Brain microvascular endothelial cell (primary cell): ENCODE measurements around the gene TMEM150B.

Experiments
- DNase-seq: peaks from one replicate; pipeline ENCODE4 v3.0.0-alpha.2; 2020
- H3K27ac ChIP-seq: fragments of 250-450 bp; sonication (Bioruptor Pico); 2 replicates; pipeline ENCODE4 v1.5.1; 2020; ENCODE audit warnings: mild to moderate bottlenecking, moderate library complexity
- H3K27me3 ChIP-seq: fragments of 250-450 bp; sonication (Bioruptor Pico); replicated peaks from 2 replicates; pipeline ENCODE4 v1.5.1; 2020; ENCODE audit warnings: mild to moderate bottlenecking
- H3K36me3 ChIP-seq: fragments of 250-450 bp; sonication (Bioruptor Pico); replicated peaks from 2 replicates; pipeline ENCODE4 v1.5.1; 2020; ENCODE audit warnings: mild to moderate bottlenecking
- H3K4me3 ChIP-seq: 2 replicates; pipeline ENCODE4 v1.5.1; 2011; ENCODE audit warnings: low read depth, mild to moderate bottlenecking, control low read depth, low read length, moderate library complexity
- in situ Hi-C: cut with HindIII; loops from 2 replicates; pipeline ENCODE4 v1.10.0; 2017; ENCODE audit warnings: low sequenced_read_pairs, low pct_ligation_motif_present
- TF ChIP-seq, protein P1 (sequence below): IDR thresholded peaks from 2 replicates; pipeline ENCODE4 v1.5.1; 2011; ENCODE audit warnings: low read depth, mild to moderate bottlenecking, moderate library complexity, low read length, control low read depth, inconsistent platforms; ENCODE audit errors: missing control alignments

The TMEM150B gene

DNA sequence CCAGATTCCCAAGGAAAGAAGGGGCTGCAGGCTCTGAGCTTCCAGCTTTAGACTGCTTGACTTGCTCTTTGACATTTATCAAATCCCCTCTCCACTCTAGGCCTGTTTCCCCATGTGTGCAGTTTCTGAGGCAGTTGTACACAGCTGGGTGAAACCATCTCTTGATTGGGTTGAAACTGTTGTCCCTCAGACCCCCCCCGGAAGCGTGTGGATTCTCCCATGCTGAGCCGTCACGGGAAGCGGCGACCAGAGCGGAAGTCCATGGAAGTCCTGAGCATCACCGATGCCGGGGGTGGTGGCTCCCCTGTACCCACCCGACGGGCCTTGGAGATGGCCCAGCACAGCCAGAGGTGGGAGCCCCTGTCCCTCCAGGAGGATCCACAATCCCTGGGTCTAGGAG lies 21.7 kb downstream of the TMEM150B start:
- Histone ChIP-seq H3K27me3 (no peaks in the 10 kb centered on the region), H3K27ac (no peak overlapping the region), H3K36me3 (peaks cover 6% of the 10 kb centered on the region), H3K4me3 (no peak overlapping the region)
- in situ Hi-C loops = no loop called here
- TF ChIP-seq, protein P1, sequence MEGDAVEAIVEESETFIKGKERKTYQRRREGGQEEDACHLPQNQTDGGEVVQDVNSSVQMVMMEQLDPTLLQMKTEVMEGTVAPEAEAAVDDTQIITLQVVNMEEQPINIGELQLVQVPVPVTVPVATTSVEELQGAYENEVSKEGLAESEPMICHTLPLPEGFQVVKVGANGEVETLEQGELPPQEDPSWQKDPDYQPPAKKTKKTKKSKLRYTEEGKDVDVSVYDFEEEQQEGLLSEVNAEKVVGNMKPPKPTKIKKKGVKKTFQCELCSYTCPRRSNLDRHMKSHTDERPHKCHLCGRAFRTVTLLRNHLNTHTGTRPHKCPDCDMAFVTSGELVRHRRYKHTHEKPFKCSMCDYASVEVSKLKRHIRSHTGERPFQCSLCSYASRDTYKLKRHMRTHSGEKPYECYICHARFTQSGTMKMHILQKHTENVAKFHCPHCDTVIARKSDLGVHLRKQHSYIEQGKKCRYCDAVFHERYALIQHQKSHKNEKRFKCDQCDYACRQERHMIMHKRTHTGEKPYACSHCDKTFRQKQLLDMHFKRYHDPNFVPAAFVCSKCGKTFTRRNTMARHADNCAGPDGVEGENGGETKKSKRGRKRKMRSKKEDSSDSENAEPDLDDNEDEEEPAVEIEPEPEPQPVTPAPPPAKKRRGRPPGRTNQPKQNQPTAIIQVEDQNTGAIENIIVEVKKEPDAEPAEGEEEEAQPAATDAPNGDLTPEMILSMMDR = no peak
- DNase-seq = no peak

DNA sequence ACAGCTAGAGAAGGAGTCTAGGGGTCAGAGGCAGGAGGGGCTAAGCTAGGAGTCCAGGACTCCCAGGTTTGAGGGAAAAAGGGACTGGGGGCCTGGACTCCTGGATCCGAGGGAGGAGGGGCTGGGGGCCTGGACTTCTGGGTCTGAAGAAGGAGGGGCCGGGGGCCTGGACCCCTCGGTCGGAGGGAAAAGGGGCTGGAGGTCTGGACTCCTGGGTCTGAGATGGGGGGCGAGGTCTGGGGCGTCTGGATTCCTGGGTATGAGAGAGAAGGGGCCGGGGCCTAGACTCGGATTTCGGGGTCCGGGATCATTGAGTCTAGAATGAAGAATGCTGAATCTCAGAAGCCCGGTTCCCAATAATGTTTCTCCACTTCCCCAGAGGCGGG lies 22.8 kb downstream of the TMEM150B start:
- no peak for DNase-seq
- Histone ChIP-seq H3K27ac (no peak overlapping the region), H3K36me3 (peaks cover 5% of the 10 kb centered on the region), H3K4me3 (peak overlapping the region; percentile 51), H3K27me3 (no peaks in the 10 kb centered on the region)
- in situ Hi-C loops = no loop called here
- TF ChIP-seq, protein P1 = no peak

DNA sequence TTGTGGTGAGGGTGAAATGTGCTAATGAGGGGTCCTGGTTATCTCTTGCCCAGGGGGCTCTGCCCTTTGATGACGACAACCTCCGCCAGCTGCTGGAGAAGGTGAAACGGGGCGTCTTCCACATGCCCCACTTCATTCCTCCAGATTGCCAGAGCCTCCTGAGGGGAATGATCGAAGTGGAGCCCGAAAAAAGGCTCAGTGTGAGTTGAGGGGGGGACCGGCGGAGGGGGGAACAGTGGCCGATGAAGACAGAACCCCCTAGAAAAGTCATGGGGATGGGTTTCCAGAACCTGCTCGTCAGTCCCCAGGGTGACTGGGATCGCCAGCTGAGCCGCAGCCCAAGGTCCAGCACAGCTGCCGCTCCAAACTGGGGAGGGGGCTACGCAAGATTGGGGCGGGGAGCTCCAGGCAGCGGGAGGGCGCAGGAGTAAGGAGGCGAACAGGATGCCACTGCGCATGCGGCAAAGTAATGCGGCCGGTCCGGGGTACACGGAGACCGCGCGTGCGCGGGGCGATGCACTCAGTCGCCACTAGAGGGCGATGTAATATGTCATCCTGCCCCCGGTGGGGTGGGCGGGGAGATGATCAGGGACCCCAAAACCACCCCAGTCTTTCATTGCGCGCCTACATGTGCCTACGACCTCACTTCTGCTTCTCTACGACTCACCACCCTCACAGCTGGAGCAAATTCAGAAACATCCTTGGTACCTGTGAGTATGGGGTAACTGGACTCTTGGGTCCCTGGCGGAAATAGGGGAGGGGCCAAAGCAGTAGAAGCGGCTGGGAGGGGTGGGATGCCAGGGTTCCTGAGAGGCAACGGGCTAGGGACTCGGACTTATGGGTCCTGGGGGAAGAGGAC lies 23.5 kb downstream of the TMEM150B start:
- TF ChIP-seq, protein P1 = peak; percentile 89
- DNase-seq = peak; percentile 67
- Histone ChIP-seq H3K36me3 (peaks cover 4% of the 10 kb centered on the region), H3K4me3 (peak overlapping the region; percentile 55), H3K27ac (no peak overlapping the region), H3K27me3 (no peaks in the 10 kb centered on the region)
- in situ Hi-C loops = no loop called here

DNA sequence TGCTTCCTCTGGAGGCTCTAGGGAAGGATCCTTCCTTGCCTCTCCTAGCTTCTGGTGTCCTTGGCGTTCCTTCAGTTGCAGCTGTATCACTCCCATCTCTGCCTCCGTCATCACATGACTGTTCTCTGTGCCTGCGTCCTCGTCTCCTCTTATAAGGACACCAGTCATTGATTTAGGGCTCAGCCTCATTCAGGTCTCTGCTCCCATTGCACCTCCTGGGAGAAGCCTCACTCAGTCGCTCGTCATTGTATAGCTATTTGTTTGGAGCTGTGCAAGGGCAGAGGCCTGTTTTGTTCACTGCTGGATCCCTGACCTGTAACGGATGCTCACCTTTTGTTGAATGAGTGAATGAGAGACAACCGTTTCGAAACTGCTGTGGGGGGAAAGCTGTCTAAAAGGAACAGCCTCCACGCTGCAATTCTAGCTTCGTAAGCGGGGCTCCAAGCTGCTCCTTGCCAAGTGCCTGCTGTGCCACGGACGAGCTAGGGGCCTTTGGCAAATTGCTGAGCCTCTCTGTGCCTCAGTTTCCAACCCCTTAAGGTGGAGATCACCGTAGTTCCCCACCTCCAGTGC lies 24.2 kb downstream of the TMEM150B start:
- in situ Hi-C loops = no loop called here
- DNase-seq = no peak
- no peak overlapping the region for H3K27ac ChIP-seq
- H3K36me3 ChIP-seq = no peaks in the 10 kb centered on the region
- TF ChIP-seq, protein P1 = no peak
- no peaks in the 10 kb centered on the region for H3K27me3 ChIP-seq
- H3K4me3 ChIP-seq = no peak overlapping the region

GRCh38 chr19:55299991-55300390 lies 25.1 kb downstream of the TMEM150B start:
- Histone ChIP-seq H3K36me3 (peaks cover 3% of the 10 kb centered on the region), H3K27ac (no peak overlapping the region), H3K4me3 (no peak overlapping the region), H3K27me3 (no peaks in the 10 kb centered on the region)
- TF ChIP-seq, protein P1 = no peak
- no peak for DNase-seq
- in situ Hi-C loops = no loop called here
